Tibial nerve (tissue), 4 donors: ENCODE data around the gene SLC6A6. TPM values are rescaled to one million over a fixed set of nuclear protein-coding genes. Genes with fewer than 3 reads are reported as not detected.

ENCODE experiments used
- DNase-seq, 2 donors: peaks; one replicate each; pipeline ENCODE4 v3.0.0-alpha.2; 2019; ENCODE audit warnings: low spot score in 2 of 2
- H3K27ac ChIP-seq, 4 donors: fragments of 200-600 bp; sonication (generic) in 3 of 4; one replicate each; pipeline ENCODE4 v1.5.1; 2017 to 2019; ENCODE audit warnings: mild to moderate bottlenecking in 1 of 4
- H3K27me3 ChIP-seq, 2 donors: fragments of 200-600 bp; sonication (generic) in 1 of 2; one replicate each; pipeline versions ENCODE4 v1.5.1 to v1.6.0; 2017 to 2019
- H3K36me3 ChIP-seq, 3 donors: fragments of 200-600 bp; sonication (generic); one replicate each; pipeline ENCODE4 v1.5.1; 2018 to 2019
- H3K4me1 ChIP-seq, 4 donors: fragments of 200-600 bp; sonication (generic) in 3 of 4; one replicate each; pipeline ENCODE4 v1.5.1; 2017 to 2019
- H3K4me3 ChIP-seq, 4 donors: fragments of 200-600 bp; sonication (generic) in 3 of 4; one replicate each; pipeline ENCODE4 v1.5.1; 2017 to 2019; ENCODE audit warnings: mild to moderate bottlenecking in 1 of 4, moderate library complexity in 1 of 4
- H3K9me3 ChIP-seq, 4 donors: fragments of 200-600 bp; sonication (generic) in 3 of 4; one replicate each; pipeline ENCODE4 v1.5.1; 2017 to 2019
- CTCF ChIP-seq, 5 experiments: fragments of 200-600 bp in 3 of 5; fragments of 450-650 bp in 2 of 5; sonication (generic) in 3 of 5; IDR thresholded peaks; one replicate each; pipeline ENCODE4 v1.5.1; 2016 to 2019; ENCODE audit warnings: antibody characterized with exemption in 5 of 5, mild to moderate bottlenecking in 3 of 5, moderate library complexity in 2 of 5
- EP300 ChIP-seq, 2 donors: sonication (generic); formaldehyde crosslinking; IDR thresholded peaks; one replicate each; pipeline ENCODE4 v1.6.1; 2017; ENCODE audit warnings: antibody characterized with exemption in 2 of 2, mild to moderate bottlenecking in 1 of 2
- POLR2A ChIP-seq, 2 donors: fragments of 450-650 bp; IDR thresholded peaks; one replicate each; pipeline ENCODE4 v1.6.1; 2017; ENCODE audit warnings: antibody characterized with exemption in 2 of 2, mild to moderate bottlenecking in 2 of 2, moderate library complexity in 2 of 2
- WGBS, 2 donors: methylation state at CpG; one replicate each; pipeline ENCODE4 v1.1.5; 2018; 5-methylcytosine and 5-hydroxymethylcytosine counted together
- total RNA-seq, 4 donors: library from RNA; depleted of rRNA; stranded (reverse); fragments of >200 nt; gene quantifications; one replicate each; pipeline ENCODE4 v1.1.0, GENCODE V29; 2016

Gene SLC6A6
- total RNA-seq, 4 donors from 2014 or later = 11.8 to 24.9 (median 13.5) TPM

DNA sequence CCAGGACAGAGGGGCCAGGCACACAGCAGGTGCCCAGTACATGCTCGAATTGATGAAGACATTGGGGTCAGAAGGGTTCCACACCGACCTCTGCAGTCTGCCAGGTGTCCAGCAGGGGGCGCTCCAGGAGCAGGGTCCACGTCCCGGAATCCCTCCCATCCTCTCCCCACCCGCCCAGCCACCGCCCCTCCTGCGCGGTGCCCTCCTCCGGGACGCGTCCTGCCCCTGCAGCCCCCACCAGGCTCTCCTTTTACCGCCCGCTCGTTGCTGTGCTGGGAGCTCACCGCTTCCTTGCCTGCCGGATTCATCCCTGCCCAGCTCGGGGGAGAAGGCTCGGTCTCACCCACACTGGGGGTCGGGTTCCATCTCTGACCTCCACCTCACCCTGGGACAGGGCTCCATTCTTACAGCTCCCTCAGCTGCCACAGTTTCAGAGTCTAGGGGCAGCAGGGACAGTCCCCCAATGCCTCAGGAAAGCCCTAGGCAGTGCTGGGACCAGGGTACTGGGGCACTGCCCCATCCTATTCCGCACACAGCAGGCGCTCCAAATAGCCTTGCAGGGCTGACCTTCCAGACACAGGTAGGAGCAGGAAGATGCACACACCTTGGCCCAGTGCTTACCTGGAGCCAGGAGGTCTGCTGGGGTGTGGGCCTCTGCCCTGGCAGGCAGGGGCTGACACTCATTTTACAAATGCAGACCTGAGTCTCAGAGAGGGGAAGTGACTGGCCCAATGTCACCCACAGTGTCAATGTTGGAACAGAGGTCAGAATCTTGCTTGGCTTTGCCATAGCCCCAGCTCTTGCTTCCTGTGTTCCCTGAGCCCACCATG lies 106.8 kb downstream of the SLC6A6 start:
- Histone ChIP-seq H3K27me3 (no peaks in the 10 kb centered on the region), H3K36me3 (no peaks in the 10 kb centered on the region), H3K4me1 (peaks cover 0 to 4% (median 0%) of the 10 kb centered on the region in 4 donors), H3K4me3 (no peak overlapping the region), H3K27ac (no peak overlapping the region), H3K9me3 (no peaks in the 10 kb centered on the region)
- DNase-seq = peak; percentile 28 to 61
- WGBS, 2 donors = 17 to 45% methylated on average over 4 to 15 of the region's 22 CpGs
- TF ChIP-seq CTCF (IDR thresholded peaks at IDR 0.05) = peak; percentile 68 to 88 (median 85)
- TF ChIP-seq POLR2A (IDR thresholded peaks at IDR 0.05) = no peak

DNA sequence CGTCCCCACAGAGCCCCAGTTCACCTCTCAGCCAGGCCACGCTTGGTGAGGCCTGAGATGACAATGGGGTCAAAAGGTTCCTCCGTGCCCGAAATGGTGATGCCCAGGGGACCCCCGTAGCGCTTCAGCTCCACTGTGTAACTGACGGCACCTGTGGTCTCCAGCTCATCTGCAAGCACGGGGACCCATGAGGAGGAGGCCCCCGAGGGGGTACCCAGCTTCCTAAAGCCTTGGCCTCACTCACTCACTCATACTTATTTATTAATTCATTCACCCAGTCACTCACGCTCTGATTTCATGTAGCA lies 107.3 kb downstream of the SLC6A6 start:
- Histone ChIP-seq H3K4me1 (peaks cover 0 to 4% (median 0%) of the 10 kb centered on the region in 4 donors), H3K27ac (no peak overlapping the region), H3K27me3 (no peaks in the 10 kb centered on the region), H3K4me3 (no peak overlapping the region), H3K9me3 (no peaks in the 10 kb centered on the region), H3K36me3 (no peaks in the 10 kb centered on the region)
- 83 to 87% methylated on average over 9 to 10 of the region's 10 CpGs for WGBS, 2 donors
- TF ChIP-seq POLR2A (IDR thresholded peaks at IDR 0.05) (no peak), CTCF (IDR thresholded peaks at IDR 0.05) (no peak), EP300 (IDR thresholded peaks at IDR 0.05) (no peak)
- no peak for DNase-seq

- H3K4me3 ChIP-seq = no peak overlapping the region
- no peaks in the 10 kb centered on the region for H3K36me3 ChIP-seq
- WGBS, 2 donors = 74 to 94% methylated on average over 18 to 22 of the region's 23 CpGs
- H3K4me1 ChIP-seq = peaks cover 0 to 4% (median 0%) of the 10 kb centered on the region in 4 donors
- no peak overlapping the region for H3K27ac ChIP-seq
- no peak for DNase-seq
- no peaks in the 10 kb centered on the region for H3K27me3 ChIP-seq
- H3K9me3 ChIP-seq = no peaks in the 10 kb centered on the region
- TF ChIP-seq CTCF (IDR thresholded peaks at IDR 0.05) (no peak), POLR2A (IDR thresholded peaks at IDR 0.05) (no peak), EP300 (IDR thresholded peaks at IDR 0.05) (no peak)
Observed at GRCh38 chr3:14510838-14511622, 108.6 kb downstream of the SLC6A6 start.

- H3K27me3 ChIP-seq = no peaks in the 10 kb centered on the region
- DNase-seq = no peak
- no peak overlapping the region for H3K27ac ChIP-seq
- TF ChIP-seq EP300 (IDR thresholded peaks at IDR 0.05) = no peak
- TF ChIP-seq CTCF (IDR thresholded peaks at IDR 0.05) = no peak
- TF ChIP-seq POLR2A (IDR thresholded peaks at IDR 0.05) = no peak
- no peaks in the 10 kb centered on the region for H3K36me3 ChIP-seq
- peaks cover 0 to 4% (median 0%) of the 10 kb centered on the region in 4 donors for H3K4me1 ChIP-seq
- no peaks in the 10 kb centered on the region for H3K9me3 ChIP-seq
- H3K4me3 ChIP-seq = no peak overlapping the region
- 49 to 53% methylated on average over 11 to 12 of the region's 12 CpGs for WGBS, 2 donors
Observed at GRCh38 chr3:14511623-14512280, 109.3 kb downstream of the SLC6A6 start.
